AG20443 (cell line): ENCODE results near the gene CDH20.
A peak's percentile ranks its signal among the peaks of the same experiment; 100 is the strongest.
"Not testable (repeated sequence)": the region's sequence is repeated elsewhere in the genome, so short reads cannot be mapped to it uniquely, and the experiment has no call there.

Source experiments
- DNase-seq: peaks from one replicate; pipeline ENCODE4 v3.0.0; 2012; ENCODE audit warnings: low spot score, mixed read lengths

Gene CDH20

GRCh38 chr18:61348230-61348629 is 15.0 kb downstream of the CDH20 start:
- no peak for DNase-seq

DNA sequence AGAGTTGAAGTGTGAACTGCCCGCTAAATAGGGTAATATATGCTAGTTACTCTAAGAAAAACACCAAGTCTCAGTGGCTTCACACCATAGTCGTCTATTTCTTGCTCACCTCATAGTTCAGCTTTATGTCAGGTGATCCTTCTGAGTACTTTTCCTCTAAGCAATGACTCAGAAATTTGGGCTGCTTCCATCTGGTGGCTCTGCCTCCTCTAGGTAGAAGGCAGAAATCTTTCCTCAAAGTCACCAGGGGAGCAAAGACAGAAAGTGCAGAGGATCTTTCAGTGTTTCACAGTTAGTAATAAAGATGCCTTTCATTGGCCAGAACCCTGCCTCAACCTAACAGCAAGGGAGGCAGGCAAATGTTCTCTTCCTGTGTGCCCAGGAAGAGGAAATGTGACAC is 17.3 kb downstream of the CDH20 start:
- no peak for DNase-seq

GRCh38 chr18:61352059-61352458 is 18.8 kb downstream of the CDH20 start:
- no peak for DNase-seq

DNA sequence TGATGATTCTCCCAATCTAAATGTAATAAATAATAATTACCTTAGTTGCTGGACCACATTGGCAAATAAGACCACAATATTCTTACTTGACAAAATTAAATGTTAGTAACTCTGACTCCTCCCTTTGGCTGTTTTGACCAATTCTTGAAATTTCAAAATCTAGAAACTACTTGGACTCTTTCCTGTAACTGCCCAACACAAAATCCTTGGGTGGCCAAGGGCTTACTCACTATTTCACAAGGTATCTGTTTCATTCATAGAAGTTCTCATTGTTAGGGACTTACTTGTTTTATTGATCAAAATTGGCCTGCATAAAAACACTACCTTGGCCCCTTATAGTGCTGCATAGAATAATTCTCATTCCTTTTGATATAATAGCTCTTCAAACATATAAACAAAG is 19.4 kb downstream of the CDH20 start:
- DNase-seq, result no peak

DNA sequence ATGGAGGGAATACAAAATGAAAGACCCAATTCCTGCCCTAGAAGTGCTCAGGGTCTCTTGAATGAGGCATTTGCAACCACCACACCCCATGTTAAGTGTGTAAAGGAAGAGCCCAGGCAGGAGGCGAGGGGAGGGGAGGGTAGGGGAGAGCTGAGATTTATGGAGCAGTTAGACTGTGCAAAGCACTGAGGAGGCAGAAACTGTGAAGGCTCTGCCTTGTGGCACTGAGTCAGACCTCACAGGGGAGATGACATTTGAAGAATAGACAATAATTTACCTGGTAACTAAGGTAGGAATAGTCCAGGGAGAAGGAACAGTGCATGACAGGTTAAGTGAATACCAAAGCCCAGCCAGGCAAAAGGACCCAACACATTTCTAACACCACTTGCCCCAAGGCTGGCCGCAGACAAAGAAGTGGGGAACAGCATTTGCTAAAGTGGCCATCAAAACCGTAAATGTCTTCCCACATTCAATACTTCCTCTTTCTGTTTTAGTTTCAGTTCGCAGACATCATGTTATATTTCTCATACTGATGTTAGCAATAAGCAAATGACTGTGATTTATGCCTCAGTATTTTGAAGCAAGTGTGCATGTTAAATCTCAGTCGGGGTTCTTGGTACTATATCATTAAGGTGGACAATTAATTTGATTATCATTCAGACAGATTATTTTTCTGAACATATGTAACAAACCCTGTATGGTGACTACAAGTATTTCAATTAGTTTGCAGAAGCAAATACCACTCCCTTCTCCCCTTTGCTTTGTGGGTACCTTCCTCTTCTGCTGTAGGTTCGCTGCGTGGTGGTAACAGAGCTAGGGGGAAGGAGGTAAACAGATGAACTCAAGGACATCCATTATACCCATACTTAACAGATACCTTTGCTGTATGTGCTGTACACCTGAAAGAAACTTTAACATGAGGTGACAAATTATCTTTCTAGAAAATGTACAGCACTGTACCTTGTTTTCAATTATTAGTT is 27.5 kb downstream of the CDH20 start:
- no peak for DNase-seq

- DNase-seq, result no peak
Observed at GRCh38 chr18:61362511-61362910, 29.3 kb downstream of the CDH20 start.

- no peak for DNase-seq
Observed at GRCh38 chr18:61364953-61365352, 31.7 kb downstream of the CDH20 start.

- DNase-seq, result no peak
Observed at GRCh38 chr18:61368001-61368400, 34.8 kb downstream of the CDH20 start.

- not testable (repeated sequence) for DNase-seq
Observed at GRCh38 chr18:61369671-61370070, 36.4 kb downstream of the CDH20 start.

DNA sequence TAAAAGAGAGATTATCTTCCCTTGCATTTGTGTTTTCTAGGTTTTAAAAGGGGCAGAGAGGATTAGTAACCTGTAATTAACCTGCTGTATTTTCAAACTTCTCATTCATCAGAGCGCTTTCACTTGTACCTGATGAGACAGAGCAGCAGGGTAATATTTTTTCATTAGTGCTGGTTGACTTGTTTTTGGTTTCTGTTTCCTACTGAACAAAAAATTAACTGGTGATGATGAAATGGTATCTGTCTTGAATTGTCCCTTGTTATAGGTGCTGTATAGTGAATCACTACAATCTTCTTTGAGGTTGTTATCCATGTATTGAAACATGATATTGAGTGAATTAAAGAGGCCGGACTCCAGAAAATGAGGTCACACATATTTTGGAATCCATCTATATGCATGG is 37.9 kb downstream of the CDH20 start:
- DNase-seq, result no peak

DNA sequence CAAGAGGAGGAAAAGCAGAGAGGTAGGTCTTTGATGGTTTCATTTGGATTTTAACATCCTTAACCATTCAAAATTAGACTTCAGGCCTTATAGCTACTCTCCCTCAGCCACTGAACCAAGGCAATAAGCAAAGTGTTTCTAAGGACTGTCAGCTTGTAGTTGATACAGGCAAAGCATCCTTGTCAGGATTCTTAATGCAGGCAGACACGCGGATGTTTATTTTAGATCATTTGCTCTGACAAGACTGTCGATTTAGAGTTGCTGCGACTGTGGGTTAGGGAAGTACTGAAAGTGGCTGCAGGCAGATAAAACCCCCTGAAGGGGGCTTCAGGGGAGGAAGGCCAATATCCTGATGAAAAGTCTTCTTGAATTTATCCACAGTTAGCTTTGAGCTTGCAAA is 46.6 kb downstream of the CDH20 start:
- DNase-seq, result no peak

- peak; percentile 22 for DNase-seq
Observed at GRCh38 chr18:61388010-61388409, 54.8 kb downstream of the CDH20 start.

DNA sequence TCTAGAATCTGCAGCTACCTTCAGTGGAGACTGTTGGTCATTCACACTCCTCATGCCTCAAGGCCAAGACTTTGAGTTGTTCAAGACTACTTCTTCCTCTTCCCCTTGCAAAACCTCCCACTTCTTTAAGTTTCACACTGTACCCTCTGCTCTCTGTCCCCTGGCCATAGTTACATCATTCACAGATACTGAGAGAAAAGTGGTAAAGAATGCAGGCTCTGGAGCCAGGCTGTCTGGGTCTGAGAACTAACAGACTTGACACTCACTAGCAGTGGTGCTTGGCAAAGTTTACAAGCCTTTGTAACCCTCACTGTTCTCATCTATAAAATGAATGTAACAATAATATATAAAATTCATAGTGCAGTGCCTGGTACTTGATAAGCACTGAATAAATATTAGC is 61.8 kb downstream of the CDH20 start:
- DNase-seq, result no peak

- no peak for DNase-seq
Observed at GRCh38 chr18:61397222-61397621, 64.0 kb downstream of the CDH20 start.

DNA sequence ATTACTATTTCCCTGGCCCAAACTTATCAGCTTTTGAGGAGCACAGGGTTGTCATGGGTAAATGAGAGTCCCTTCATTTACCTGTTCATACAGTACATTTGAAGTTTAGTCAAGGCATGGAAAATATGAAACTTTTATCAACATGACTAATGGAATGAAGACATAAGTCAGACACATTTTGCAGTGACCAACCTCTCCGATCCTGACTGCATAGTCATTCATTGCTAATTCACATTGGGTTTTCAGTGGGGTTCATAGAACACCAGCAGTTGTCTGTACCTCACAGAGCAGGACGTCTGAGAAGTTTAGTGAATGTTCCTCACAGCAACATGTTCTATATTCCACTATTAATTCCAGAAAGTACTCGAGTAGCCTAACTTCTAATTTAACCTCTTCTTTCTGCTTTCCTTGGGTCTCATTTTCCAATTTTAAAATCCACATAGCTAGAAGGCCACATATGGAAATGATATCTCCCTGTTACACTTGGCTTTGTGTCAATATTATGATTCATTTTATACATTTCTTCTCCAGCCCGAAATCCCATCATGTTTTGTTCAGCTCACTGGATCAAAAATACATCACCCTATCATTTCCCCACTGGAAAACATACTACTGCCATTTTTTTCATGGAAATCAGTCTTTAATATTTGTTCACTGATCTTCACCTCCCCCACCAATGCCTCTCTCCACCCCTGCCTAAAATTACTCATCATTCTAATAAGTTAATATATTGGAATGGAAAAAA is 65.9 kb downstream of the CDH20 start:
- peak; percentile 40 for DNase-seq

- no peak for DNase-seq
Observed at GRCh38 chr18:61400016-61400635, 66.9 kb downstream of the CDH20 start.

GRCh38 chr18:61400716-61401115 is 67.5 kb downstream of the CDH20 start:
- peak; percentile 36 for DNase-seq

- no peak for DNase-seq
Observed at GRCh38 chr18:61402726-61403125, 69.5 kb downstream of the CDH20 start.

GRCh38 chr18:61413396-61413795 is 80.2 kb downstream of the CDH20 start:
- no peak for DNase-seq

GRCh38 chr18:61414086-61414485 is 80.9 kb downstream of the CDH20 start:
- DNase-seq, result no peak

- DNase-seq, result no peak
Observed at GRCh38 chr18:61419763-61420162, 86.5 kb downstream of the CDH20 start.

- DNase-seq, result no peak
Observed at GRCh38 chr18:61420218-61420885, 87.1 kb downstream of the CDH20 start.
